HUDEP-2 (cell line): ENCODE data around the gene ZC2HC1C.
"Not testable (repeated sequence)": the region's sequence is repeated elsewhere in the genome, so short reads cannot be mapped to it uniquely, and the experiment has no call there.

Experiments used
- DNase-seq, 76 experiments: peaks; one replicate each; lab custom pipeline; 2025; ENCODE audit not compliant: unreplicated experiment in 76 of 76; lab: John Stamatoyannopoulos, UW

Gene ZC2HC1C

GRCh38 chr14:75053396-75054291 lies 15.8 kb upstream of the ZC2HC1C start:
- peak in 1 of 76 experiments; percentile 2 for DNase-seq

GRCh38 chr14:75054421-75054820 lies 15.0 kb upstream of the ZC2HC1C start:
- no peak for DNase-seq

- no peak for DNase-seq
Measured at GRCh38 chr14:75059642-75060041, 9.8 kb upstream of the ZC2HC1C start.

- no peak for DNase-seq
Measured at GRCh38 chr14:75060420-75060819, 9.0 kb upstream of the ZC2HC1C start.

GRCh38 chr14:75063013-75063412 lies 6.4 kb upstream of the ZC2HC1C start:
- no peak for DNase-seq

- peak in 75 of 76 experiments; percentile 23 to 95 (median 87) for DNase-seq
Measured at GRCh38 chr14:75063491-75064204, 5.8 kb upstream of the ZC2HC1C start, which contains the start of gene ACYP1. TSS of gene ACYP1 (minus strand) at chr14:75064024. CDS start at chr14:75063553, 471 bp downstream.

- DNase-seq, result no peak
Measured at GRCh38 chr14:75064205-75064567, 5.3 kb upstream of the ZC2HC1C start.

- DNase-seq, result no peak
Measured at GRCh38 chr14:75066691-75067090, 2.8 kb upstream of the ZC2HC1C start.

GRCh38 chr14:75067212-75067611 lies 2.2 kb upstream of the ZC2HC1C start:
- no peak for DNase-seq

- DNase-seq, result not testable (repeated sequence)
Measured at GRCh38 chr14:75067765-75068164, 1.7 kb upstream of the ZC2HC1C start.

GRCh38 chr14:75068294-75069120 lies 934 bp upstream of the ZC2HC1C start:
- DNase-seq, result peak in 11 of 76 experiments; percentile 8 to 65 (median 36)

- no peak for DNase-seq
Measured at GRCh38 chr14:75069811-75070145, 337 bp downstream of the ZC2HC1C start.

GRCh38 chr14:75070383-75070782 lies 942 bp downstream of the ZC2HC1C start:
- DNase-seq, result peak in 16 of 76 experiments; percentile 6 to 64 (median 40)

GRCh38 chr14:75077794-75078193 lies 8.4 kb downstream of the ZC2HC1C start:
- no peak for DNase-seq

GRCh38 chr14:75079521-75079920 lies 10.1 kb downstream of the ZC2HC1C start:
- DNase-seq, result no peak

GRCh38 chr14:75081660-75082229 lies 12.3 kb downstream of the ZC2HC1C start:
- DNase-seq, result no peak

- DNase-seq, result no peak
Measured at GRCh38 chr14:75083271-75083670, 13.8 kb downstream of the ZC2HC1C start.

- DNase-seq, result no peak
Measured at GRCh38 chr14:75084513-75084912, 15.1 kb downstream of the ZC2HC1C start.

GRCh38 chr14:75088153-75088552 lies 18.7 kb downstream of the ZC2HC1C start:
- DNase-seq, result no peak

GRCh38 chr14:75088566-75089373 lies 19.3 kb downstream of the ZC2HC1C start:
- DNase-seq, result peak in 40 of 76 experiments; percentile 3 to 59 (median 26)
